ENCODE measurements around the gene ATF6B.
"Not testable (repeated sequence)": the region's sequence is repeated elsewhere in the genome, so short reads cannot be mapped to it uniquely, and the experiment has no call there.

Gene ATF6B

GRCh38 chr6:32112431-32112980 is 15.5 kb downstream of the ATF6B start:
- no peak overlapping the region for H3K27ac ChIP-seq (ENCODE audit: low read depth, low read length, severe bottlenecking)
- no peak overlapping the region for H3K4me3 ChIP-seq (ENCODE audit: extremely low read depth, insufficient read depth, low read length, poor library complexity, severe bottlenecking)
- no peaks in the 10 kb centered on the region for H3K9me3 ChIP-seq (ENCODE audit: control insufficient read depth, low read length)
- peaks cover 17% of the 10 kb centered on the region for H3K4me1 ChIP-seq (ENCODE audit: control insufficient read depth, insufficient read depth, low read length, poor library complexity, severe bottlenecking)
- peaks cover 25% of the 10 kb centered on the region for H3K36me3 ChIP-seq (ENCODE audit: control insufficient read depth, insufficient read depth, low read length)
- WGBS, 2 experiments (ENCODE audit: insufficient coverage in 2 of 2), result 88% methylated on average over 7 to 8 of the region's 9 CpGs

DNA sequence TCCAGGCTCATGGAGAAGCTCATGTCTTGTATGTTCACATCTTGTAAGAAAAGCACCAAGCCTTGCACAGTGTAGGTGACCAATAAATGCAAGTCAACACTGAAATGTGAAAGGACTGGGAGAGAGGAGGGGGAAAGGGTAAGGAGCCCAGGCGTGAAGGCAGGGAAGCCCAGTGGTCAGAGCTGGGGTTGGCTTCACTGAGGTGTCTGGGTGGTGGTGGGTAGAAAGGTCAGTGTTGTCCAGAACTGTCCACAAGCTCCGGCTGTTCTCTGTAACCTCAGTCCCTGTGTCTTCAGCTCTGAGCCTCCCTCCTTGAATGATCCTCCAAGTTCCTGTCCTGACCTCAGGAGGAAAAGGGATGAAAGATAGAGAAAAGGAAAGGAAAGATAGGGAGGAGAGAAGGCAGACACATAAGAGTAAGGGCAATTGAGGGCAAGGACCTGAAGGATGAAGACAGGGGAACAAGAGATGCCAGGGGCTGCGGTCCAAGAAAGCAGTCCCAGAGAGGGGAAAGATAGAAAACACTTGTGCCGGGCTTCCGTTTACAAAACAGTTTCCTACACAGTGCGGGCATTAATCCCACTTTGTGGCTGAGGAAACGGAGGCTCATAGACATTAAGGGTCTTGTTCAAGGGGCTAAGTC is 16.5 kb downstream of the ATF6B start:
- H3K27ac ChIP-seq (ENCODE audit: low read depth, low read length, severe bottlenecking), result no peak overlapping the region
- H3K4me1 ChIP-seq (ENCODE audit: control insufficient read depth, insufficient read depth, low read length, poor library complexity, severe bottlenecking), result peaks cover 17% of the 10 kb centered on the region
- H3K4me3 ChIP-seq (ENCODE audit: extremely low read depth, insufficient read depth, low read length, poor library complexity, severe bottlenecking), result no peak overlapping the region
- no peaks in the 10 kb centered on the region for H3K9me3 ChIP-seq (ENCODE audit: control insufficient read depth, low read length)
- 94 to 98% methylated on average over 5 to 6 of the region's 7 CpGs for WGBS, 2 experiments (ENCODE audit: insufficient coverage in 2 of 2)
- H3K36me3 ChIP-seq (ENCODE audit: control insufficient read depth, insufficient read depth, low read length), result peaks cover 16% of the 10 kb centered on the region

DNA sequence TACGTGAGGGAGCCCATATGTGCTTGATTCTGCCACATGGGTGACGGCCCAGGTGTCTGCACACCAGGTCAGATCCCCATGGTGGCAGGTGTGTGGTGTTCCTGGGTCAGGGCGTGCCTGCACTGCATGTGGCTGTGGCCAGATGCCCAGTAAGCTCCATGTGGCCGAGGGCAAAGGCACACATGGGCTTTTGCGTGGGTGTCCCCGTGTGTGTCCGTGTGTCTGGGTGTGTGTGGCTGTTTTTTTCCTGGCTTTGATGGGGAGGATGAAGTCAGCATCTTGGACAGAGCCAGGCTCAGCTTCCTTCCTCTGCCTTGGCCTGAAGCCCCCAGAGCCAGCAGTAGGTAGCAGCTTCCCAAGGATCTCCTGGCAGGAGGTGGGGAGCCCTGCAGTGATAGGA is 17.4 kb downstream of the ATF6B start:
- no peak overlapping the region for H3K27ac ChIP-seq (ENCODE audit: low read depth, low read length, severe bottlenecking)
- WGBS, 2 experiments (ENCODE audit: insufficient coverage in 2 of 2), result 89 to 90% methylated on average over 4 to 7 of the region's 7 CpGs
- no peaks in the 10 kb centered on the region for H3K9me3 ChIP-seq (ENCODE audit: control insufficient read depth, low read length)
- H3K36me3 ChIP-seq (ENCODE audit: control insufficient read depth, insufficient read depth, low read length), result peaks cover 7% of the 10 kb centered on the region
- peaks cover 17% of the 10 kb centered on the region for H3K4me1 ChIP-seq (ENCODE audit: control insufficient read depth, insufficient read depth, low read length, poor library complexity, severe bottlenecking)
- H3K4me3 ChIP-seq (ENCODE audit: extremely low read depth, insufficient read depth, low read length, poor library complexity, severe bottlenecking), result no peak overlapping the region

- Histone ChIP-seq H3K36me3 (ENCODE audit: control insufficient read depth, insufficient read depth, low read length) (no peaks in the 10 kb centered on the region), H3K27ac (ENCODE audit: low read depth, low read length, severe bottlenecking) (no peak overlapping the region), H3K4me3 (ENCODE audit: extremely low read depth, insufficient read depth, low read length, poor library complexity, severe bottlenecking) (no peak overlapping the region), H3K4me1 (ENCODE audit: control insufficient read depth, insufficient read depth, low read length, poor library complexity, severe bottlenecking) (peaks cover 14% of the 10 kb centered on the region), H3K9me3 (ENCODE audit: control insufficient read depth, low read length) (no peaks in the 10 kb centered on the region)
- WGBS, 2 experiments (ENCODE audit: insufficient coverage in 2 of 2), result 78 to 86% methylated on average over 1 to 2 of the region's 6 CpGs
Observed at GRCh38 chr6:32109765-32110160, 18.3 kb downstream of the ATF6B start.

- Histone ChIP-seq H3K4me1 (ENCODE audit: control insufficient read depth, insufficient read depth, low read length, poor library complexity, severe bottlenecking) (peaks cover 14% of the 10 kb centered on the region), H3K9me3 (ENCODE audit: control insufficient read depth, low read length) (no peaks in the 10 kb centered on the region), H3K36me3 (ENCODE audit: control insufficient read depth, insufficient read depth, low read length) (no peaks in the 10 kb centered on the region), H3K27ac (ENCODE audit: low read depth, low read length, severe bottlenecking) (no peak within 1 kb of the TSS), H3K4me3 (ENCODE audit: extremely low read depth, insufficient read depth, low read length, poor library complexity, severe bottlenecking) (no peak within 1 kb of the TSS)
- WGBS, 2 experiments (ENCODE audit: insufficient coverage in 2 of 2), result 14% methylated on average over 2 of the region's 12 CpGs; no CpG with 5 or more reads in 1 of the 2 experiments
Observed at GRCh38 chr6:32109114-32109764, 18.8 kb downstream of the ATF6B start, which contains the start of gene TNXB. Gene TNXB (minus strand): TSS chr6:32109338. CDS start chr6:32098198, 11,140 bp downstream.

GRCh38 chr6:32108727-32109113 is 19.3 kb downstream of the ATF6B start:
- WGBS, 2 experiments (ENCODE audit: insufficient coverage in 2 of 2), result 58 to 62% methylated on average over 6 of the region's 6 CpGs
- Histone ChIP-seq H3K9me3 (ENCODE audit: control insufficient read depth, low read length) (no peaks in the 10 kb centered on the region), H3K27ac (ENCODE audit: low read depth, low read length, severe bottlenecking) (no peak overlapping the region), H3K4me1 (ENCODE audit: control insufficient read depth, insufficient read depth, low read length, poor library complexity, severe bottlenecking) (peaks cover 14% of the 10 kb centered on the region), H3K4me3 (ENCODE audit: extremely low read depth, insufficient read depth, low read length, poor library complexity, severe bottlenecking) (no peak overlapping the region), H3K36me3 (ENCODE audit: control insufficient read depth, insufficient read depth, low read length) (no peaks in the 10 kb centered on the region)

DNA sequence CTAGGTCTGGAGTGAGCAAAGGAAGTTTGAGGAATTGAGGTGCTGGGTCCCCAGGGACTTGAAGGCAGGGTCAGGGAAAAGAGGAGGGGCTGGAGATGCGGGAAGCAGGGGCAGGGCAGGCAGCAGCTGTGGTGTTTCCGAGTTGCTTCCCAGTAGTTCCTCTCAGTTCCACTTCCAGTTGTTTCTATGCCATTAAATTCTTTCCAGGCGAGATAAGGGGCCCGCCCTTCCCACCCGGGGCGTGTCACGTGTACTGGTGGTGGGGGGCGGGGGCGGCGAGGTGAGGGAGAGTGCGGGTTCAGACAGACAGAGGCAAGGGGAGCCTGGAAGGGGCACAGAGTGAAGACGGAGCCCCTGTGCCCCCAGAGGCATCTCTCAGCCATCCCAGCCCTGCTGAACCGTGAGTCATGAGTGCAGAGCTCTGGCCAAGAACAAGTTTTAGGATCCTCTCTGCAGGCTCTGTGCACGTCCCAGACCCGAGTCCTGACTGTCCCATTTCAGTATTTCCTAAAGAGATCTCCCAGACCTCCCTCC is 19.9 kb downstream of the ATF6B start:
- Histone ChIP-seq H3K4me1 (ENCODE audit: control insufficient read depth, insufficient read depth, low read length, poor library complexity, severe bottlenecking) (peaks cover 14% of the 10 kb centered on the region), H3K36me3 (ENCODE audit: control insufficient read depth, insufficient read depth, low read length) (no peaks in the 10 kb centered on the region), H3K4me3 (ENCODE audit: extremely low read depth, insufficient read depth, low read length, poor library complexity, severe bottlenecking) (no peak overlapping the region), H3K27ac (ENCODE audit: low read depth, low read length, severe bottlenecking) (no peak overlapping the region), H3K9me3 (ENCODE audit: control insufficient read depth, low read length) (no peaks in the 10 kb centered on the region)
- WGBS, 2 experiments (ENCODE audit: insufficient coverage in 2 of 2), result 16 to 20% methylated on average over 12 to 14 of the region's 15 CpGs

DNA sequence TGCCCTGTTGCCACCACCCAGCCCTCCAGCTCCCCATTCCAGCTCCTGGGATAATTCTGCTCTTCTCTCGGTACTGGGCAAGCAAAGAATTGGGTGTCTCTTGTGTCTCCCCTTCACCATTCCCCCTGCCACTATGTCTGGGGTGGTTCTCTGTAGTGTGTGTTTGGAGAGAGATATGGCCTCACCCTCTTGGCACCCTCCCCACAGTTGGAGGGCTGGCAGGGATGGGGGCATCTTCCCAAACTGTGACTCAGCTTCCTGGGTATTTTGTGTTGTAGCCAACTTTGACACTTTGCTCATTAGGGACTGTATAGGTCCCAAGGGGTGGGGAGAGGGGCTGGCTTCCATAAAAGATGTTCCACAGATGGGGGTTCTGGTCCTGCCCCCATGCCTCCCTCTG is 20.6 kb downstream of the ATF6B start:
- Histone ChIP-seq H3K9me3 (ENCODE audit: control insufficient read depth, low read length) (no peaks in the 10 kb centered on the region), H3K36me3 (ENCODE audit: control insufficient read depth, insufficient read depth, low read length) (no peaks in the 10 kb centered on the region), H3K4me3 (ENCODE audit: extremely low read depth, insufficient read depth, low read length, poor library complexity, severe bottlenecking) (no peak overlapping the region), H3K4me1 (ENCODE audit: control insufficient read depth, insufficient read depth, low read length, poor library complexity, severe bottlenecking) (peaks cover 14% of the 10 kb centered on the region), H3K27ac (ENCODE audit: low read depth, low read length, severe bottlenecking) (no peak overlapping the region)
- WGBS, 2 experiments (ENCODE audit: insufficient coverage in 2 of 2), result no CpG with 5 or more reads among the region's 1 CpG

DNA sequence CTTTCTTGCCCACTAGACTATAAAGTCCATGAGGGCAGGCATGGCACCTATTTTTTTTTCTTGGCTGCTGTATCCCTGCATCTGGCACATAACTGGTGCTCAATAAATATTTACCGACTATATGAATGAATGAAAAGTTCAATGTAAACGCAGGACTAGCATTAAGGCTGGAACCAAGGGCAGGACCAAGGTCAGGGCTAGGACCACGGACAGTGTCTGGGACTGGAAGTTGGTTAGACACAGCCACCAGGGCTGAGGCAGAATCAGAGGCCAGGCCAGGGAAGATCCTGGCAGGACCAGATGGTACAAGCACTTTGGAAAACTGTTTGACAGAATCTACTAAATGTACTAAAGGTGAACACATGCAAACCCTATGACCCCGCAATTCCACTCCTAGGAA is 22.6 kb downstream of the ATF6B start:
- H3K27ac ChIP-seq (ENCODE audit: low read depth, low read length, severe bottlenecking), result no peak overlapping the region
- H3K9me3 ChIP-seq (ENCODE audit: control insufficient read depth, low read length), result no peaks in the 10 kb centered on the region
- peaks cover 14% of the 10 kb centered on the region for H3K4me1 ChIP-seq (ENCODE audit: control insufficient read depth, insufficient read depth, low read length, poor library complexity, severe bottlenecking)
- WGBS, 2 experiments (ENCODE audit: insufficient coverage in 2 of 2), result 66 to 68% methylated on average over 2 to 3 of the region's 4 CpGs
- no peaks in the 10 kb centered on the region for H3K36me3 ChIP-seq (ENCODE audit: control insufficient read depth, insufficient read depth, low read length)
- no peak overlapping the region for H3K4me3 ChIP-seq (ENCODE audit: extremely low read depth, insufficient read depth, low read length, poor library complexity, severe bottlenecking)

GRCh38 chr6:32102255-32102654 is 25.8 kb downstream of the ATF6B start:
- 100% methylated on average over 1 of the region's 3 CpGs for WGBS, 2 experiments (ENCODE audit: insufficient coverage in 2 of 2)
- no peak overlapping the region for H3K4me3 ChIP-seq (ENCODE audit: extremely low read depth, insufficient read depth, low read length, poor library complexity, severe bottlenecking)
- no peaks in the 10 kb centered on the region for H3K4me1 ChIP-seq (ENCODE audit: control insufficient read depth, insufficient read depth, low read length, poor library complexity, severe bottlenecking)
- H3K36me3 ChIP-seq (ENCODE audit: control insufficient read depth, insufficient read depth, low read length), result no peaks in the 10 kb centered on the region
- no peak overlapping the region for H3K27ac ChIP-seq (ENCODE audit: low read depth, low read length, severe bottlenecking)
- no peaks in the 10 kb centered on the region for H3K9me3 ChIP-seq (ENCODE audit: control insufficient read depth, low read length)

GRCh38 chr6:32100251-32100650 is 27.8 kb downstream of the ATF6B start:
- not testable (repeated sequence) for H3K27ac ChIP-seq (ENCODE audit: low read depth, low read length, severe bottlenecking); H3K4me3 ChIP-seq (ENCODE audit: extremely low read depth, insufficient read depth, low read length, poor library complexity, severe bottlenecking); H3K4me1 ChIP-seq (ENCODE audit: control insufficient read depth, insufficient read depth, low read length, poor library complexity, severe bottlenecking); H3K36me3 ChIP-seq (ENCODE audit: control insufficient read depth, insufficient read depth, low read length); H3K9me3 ChIP-seq (ENCODE audit: control insufficient read depth, low read length)
- 89 to 92% methylated on average over 4 to 8 of the region's 8 CpGs for WGBS, 2 experiments (ENCODE audit: insufficient coverage in 2 of 2)
